H1 (cell line): ENCODE measurements around the gene DNAI2. TPM values are rescaled to one million over a fixed set of nuclear protein-coding genes. Genes with fewer than 3 reads are reported as not detected.

ENCODE experiments used
- CTCF ChIA-PET: fragments of 300-600 bp; sonication (Branson Sonifier 250); formaldehyde crosslinking; loops from one replicate; lab custom pipeline; 2021; ENCODE audit not compliant: partially characterized antibody; lab: Charles Lee
- POLR2A ChIA-PET: fragments of 300-600 bp; sonication (Branson Sonifier 250); formaldehyde crosslinking; loops from one replicate; lab custom pipeline; 2021; ENCODE audit warnings: inconsistent platforms; ENCODE audit not compliant: partially characterized antibody; lab: Charles Lee
- DNase-seq, 2 experiments: peaks; one replicate each; pipeline versions ENCODE4 v3.0.0 to v3.0.0-alpha.2; 2010 to 2022; ENCODE audit warnings: low spot score in 2 of 2, low read depth in 1 of 2, mixed read lengths in 1 of 2
- FAIRE-seq: peaks from 2 replicates; lab custom pipeline; 2011; peaks lifted over from hg19 to GRCh38; lab: Jason Lieb, UNC
- H2AFZ ChIP-seq: 2 replicates; pipeline ENCODE4 v1.8.1; 2012; ENCODE audit warnings: low read length, inconsistent platforms
- H2AK5ac ChIP-seq: 2 replicates; pipeline ENCODE4 v1.6.1; 2013; ENCODE audit warnings: low read depth, low read length
- H2BK120ac ChIP-seq: replicated peaks from 2 replicates; pipeline ENCODE3; 2013; ENCODE audit warnings: low read depth, low read length, inconsistent platforms
- H2BK12ac ChIP-seq: 2 replicates; pipeline ENCODE4 v1.6.1; 2013; ENCODE audit warnings: low read depth, low read length
- H2BK15ac ChIP-seq: 2 replicates; pipeline ENCODE4 v1.6.1; 2013; ENCODE audit warnings: low read length
- H2BK20ac ChIP-seq: 2 replicates; pipeline ENCODE4 v1.6.1; 2013; ENCODE audit warnings: low read length
- H2BK5ac ChIP-seq: 2 replicates; pipeline ENCODE4 v1.6.1; 2013; ENCODE audit warnings: low read depth, low read length
- H3K14ac ChIP-seq: 2 replicates; pipeline ENCODE4 v1.6.1; 2013; ENCODE audit warnings: inconsistent platforms; ENCODE audit not compliant: insufficient read length
- H3K18ac ChIP-seq: 2 replicates; pipeline ENCODE4 v1.6.1; 2013; ENCODE audit warnings: low read length; ENCODE audit errors: extremely low read depth
- H3K23ac ChIP-seq: 2 replicates; pipeline ENCODE4 v1.6.1; 2013; ENCODE audit warnings: inconsistent platforms; ENCODE audit not compliant: insufficient read length
- H3K23me2 ChIP-seq: 2 replicates; pipeline ENCODE4 v1.6.1; 2013; ENCODE audit warnings: low read depth, low read length
- H3K27ac ChIP-seq: 2 replicates; pipeline ENCODE4 v1.6.1; 2011; ENCODE audit warnings: low read depth, low read length, inconsistent platforms
- H3K27me3 ChIP-seq, 4 experiments: replicated peaks in 1 of 4; 1 replicate in 1 of 4; 2 replicates in 3 of 4; pipeline versions ENCODE4 v1.6.1 to v1.8.1; 2011 to 2013; ENCODE audit warnings: low read length in 3 of 4, mild to moderate bottlenecking in 3 of 4, inconsistent platforms in 2 of 4, mixed read lengths in 2 of 4, moderate library complexity in 1 of 4; ENCODE audit not compliant: control insufficient read depth in 3 of 4, insufficient read depth in 3 of 4; ENCODE audit errors: extremely low read depth in 1 of 4
- H3K36me3 ChIP-seq, 4 experiments: 2 replicates each; pipeline versions ENCODE4 v1.6.1 to v1.8.1; 2011 to 2013; ENCODE audit warnings: mild to moderate bottlenecking in 4 of 4, low read length in 3 of 4, moderate library complexity in 2 of 4, control low read depth in 1 of 4, inconsistent platforms in 1 of 4; ENCODE audit not compliant: insufficient read depth in 4 of 4, control insufficient read depth in 2 of 4
- H3K4ac ChIP-seq: replicated peaks from 2 replicates; pipeline ENCODE3; 2013; ENCODE audit warnings: low read length, low read depth, mixed read lengths, inconsistent platforms; ENCODE audit not compliant: insufficient read length
- H3K4me1 ChIP-seq, 4 experiments: replicated peaks in 1 of 4; 1 replicate in 1 of 4; 2 replicates in 3 of 4; pipeline versions ENCODE4 v1.6.1 to v1.8.1; 2011 to 2013; ENCODE audit warnings: low read length in 3 of 4, inconsistent platforms in 2 of 4, mixed read lengths in 1 of 4; ENCODE audit not compliant: insufficient read depth in 4 of 4, control insufficient read depth in 3 of 4
- H3K4me2 ChIP-seq, 2 experiments: 2 replicates each; pipeline versions ENCODE4 v1.6.1 to v1.8.1; 2011 to 2013; ENCODE audit warnings: low read depth in 2 of 2, low read length in 2 of 2, control low read depth in 1 of 2, inconsistent platforms in 1 of 2, mild to moderate bottlenecking in 1 of 2; ENCODE audit not compliant: insufficient read depth in 1 of 2
- H3K4me3 ChIP-seq, 4 experiments: fragments of 200-600, 300-600 bp in 1 of 4; sonication (generic), shearing (Covaris generic), sonication (Bioruptor Twin) in 1 of 4; 2 replicates each; pipeline versions ENCODE4 v1.5.1 to v1.8.1; 2011 to 2016; ENCODE audit warnings: low read length in 4 of 4, low read depth in 3 of 4, control low read depth in 2 of 4, inconsistent platforms in 2 of 4, mild to moderate bottlenecking in 2 of 4, mixed read lengths in 1 of 4, moderate library complexity in 1 of 4; ENCODE audit not compliant: insufficient read depth in 2 of 4; ENCODE audit errors: extremely low read depth in 1 of 4
- H3K56ac ChIP-seq: replicated peaks from 2 replicates; pipeline ENCODE3; 2013; ENCODE audit warnings: low read depth, mild to moderate bottlenecking, mixed read lengths, low read length, inconsistent platforms; ENCODE audit not compliant: insufficient read length
- H3K79me1 ChIP-seq: 2 replicates; pipeline ENCODE4 v1.6.1; 2013; ENCODE audit warnings: low read depth, low read length, control low read depth
- H3K79me2 ChIP-seq, 2 experiments: 2 replicates each; pipeline versions ENCODE4 v1.6.1 to v1.8.1; 2012 to 2013; ENCODE audit warnings: low read length in 2 of 2, mild to moderate bottlenecking in 2 of 2, inconsistent platforms in 1 of 2; ENCODE audit not compliant: insufficient read depth in 2 of 2, control insufficient read depth in 1 of 2
- H3K9ac ChIP-seq, 4 experiments: replicated peaks in 1 of 4; 1 replicate in 1 of 4; 2 replicates in 3 of 4; pipeline versions ENCODE4 v1.6.1 to v1.8.1; 2011 to 2013; ENCODE audit warnings: low read depth in 3 of 4, low read length in 3 of 4, control low read depth in 2 of 4, mild to moderate bottlenecking in 2 of 4, moderate library complexity in 2 of 4, inconsistent platforms in 1 of 4; ENCODE audit errors: extremely low read depth in 1 of 4
- H3K9me3 ChIP-seq, 2 experiments: 2 replicates each; pipeline versions ENCODE4 v1.6.1 to v1.8.1; 2012 to 2013; ENCODE audit warnings: mild to moderate bottlenecking in 2 of 2, moderate library complexity in 2 of 2, control low read depth in 1 of 2, inconsistent platforms in 1 of 2, low read depth in 1 of 2, low read length in 1 of 2, mixed read lengths in 1 of 2; ENCODE audit not compliant: insufficient read depth in 2 of 2
- H4K20me1 ChIP-seq, 2 experiments: replicated peaks in 1 of 2; 2 replicates each; pipeline versions ENCODE3 to v1.8.1; 2011 to 2013; ENCODE audit warnings: inconsistent platforms in 2 of 2, low read length in 2 of 2, mild to moderate bottlenecking in 1 of 2; ENCODE audit not compliant: insufficient read depth in 2 of 2, control insufficient read depth in 1 of 2
- H4K5ac ChIP-seq: 2 replicates; pipeline ENCODE4 v1.6.1; 2013; ENCODE audit warnings: low read length, low read depth, mixed read lengths, inconsistent platforms; ENCODE audit not compliant: insufficient read length
- H4K8ac ChIP-seq: 2 replicates; pipeline ENCODE4 v1.8.0; 2013; ENCODE audit warnings: mild to moderate bottlenecking, moderate library complexity, low read length, inconsistent platforms; ENCODE audit not compliant: insufficient read depth; ENCODE audit errors: extremely low read depth
- H4K91ac ChIP-seq: replicated peaks from 2 replicates; pipeline ENCODE3; 2013; ENCODE audit warnings: low read length, mixed read lengths, inconsistent platforms; ENCODE audit not compliant: insufficient read length
- KDM1A ChIP-seq: fragments of 200-600, 300-600 bp; sonication (generic); IDR thresholded peaks from 2 replicates; pipeline ENCODE4 v1.7.1; 2016; ENCODE audit warnings: mild to moderate bottlenecking, low read length, borderline replicate concordance
- POLR2A ChIP-seq, 2 experiments: IDR thresholded peaks; 1 replicate in 1 of 2; 2 replicates in 1 of 2; pipeline ENCODE4 v1.6.1; 2011; ENCODE audit warnings: low read depth in 2 of 2, low read length in 2 of 2, mild to moderate bottlenecking in 2 of 2; ENCODE audit errors: control extremely low read depth in 1 of 2
- RAD21 ChIP-seq, 2 experiments: IDR thresholded peaks in 1 of 2; conservative IDR thresholded peaks in 1 of 2; 2 replicates each; pipeline ENCODE4 v1.6.1; 2011; ENCODE audit warnings: low read depth in 2 of 2, low read length in 2 of 2, improper control_type of control experiment in 1 of 2, inconsistent platforms in 1 of 2, mild to moderate bottlenecking in 1 of 2, moderate library complexity in 1 of 2
- WGBS, 2 experiments: shearing (Covaris generic) in 1 of 2; methylation state at CpG; one replicate each; pipeline versions ENCODE4 v1.1.6 to v1.1.7; 2013 to 2015; ENCODE audit warnings: low lambda C conversion rate in 2 of 2, mixed read lengths in 2 of 2, inconsistent platforms in 1 of 2, low coverage in 1 of 2, missing lambda C conversion rate in 1 of 2; ENCODE audit not compliant: insufficient replicate concordance in 2 of 2, insufficient coverage in 1 of 2, insufficient read length in 1 of 2; ENCODE audit errors: extremely low coverage in 1 of 2, missing lambda C conversion rate in 1 of 2; 5-methylcytosine and 5-hydroxymethylcytosine counted together
- polyA plus RNA-seq, 7 experiments: library from polyadenylated mRNA; depleted of rRNA in 3 of 7; stranded (reverse) in 5 of 7; unstranded in 2 of 7; fragments of >200 nt in 5 of 7; fragments of 200-250 nt in 2 of 7; gene quantifications; 1 replicate in 5 of 7; 2 replicates in 1 of 7; 4 replicates in 1 of 7; pipeline versions ENCODE4 v1.2.1 to v1.2.3, GENCODE V29; 2011 to 2013; ENCODE audit warnings: missing spikeins in 2 of 7, mixed read lengths in 2 of 7
- total RNA-seq: library from RNA; stranded (reverse); fragmentation: NEBNext Ultra II Directional; extraction: Animal tissue kit (Norgen Biotek cat#: 25700); gene quantifications from 2 replicates; pipeline ENCODE4 v1.2.1, GENCODE V29; 2021
- TF ChIP-seq, protein P1 (sequence below), 3 experiments: IDR thresholded peaks; 1 replicate in 2 of 3; 2 replicates in 1 of 3; pipeline versions ENCODE4 v1.5.1 to v1.6.1; 2011; ENCODE audit warnings: low read length in 3 of 3, mild to moderate bottlenecking in 3 of 3, inconsistent platforms in 2 of 3, low read depth in 1 of 3, moderate library complexity in 1 of 3; ENCODE audit not compliant: insufficient read depth in 1 of 3; ENCODE audit errors: control extremely low read depth in 1 of 3

The DNAI2 gene
- total and polyA plus RNA-seq, 2 of the 8 experiments (the other 6 are each of a cell fraction or from before 2014, with no cell fraction given): 0.08 to 0.15 TPM

- H3K4me1 ChIP-seq: peaks cover 0 to 21% (median 13%) of the 10 kb centered on the region in 4 experiments; a peak in 6 of 7 replicates
- POLR2A ChIA-PET: interaction anchor here (0.9 to 3.5 kb wide), 9 partner anchors 8 to 56 kb away, joined by 3 to 12 read pairs (median 7); partner anchors contain the start of gene RPL38
- peak overlapping the region in 2 of 4 experiments; percentile 2 to 25; a peak in 1 of 8 replicates for H3K4me3 ChIP-seq
- peak overlapping the region; percentile 83; the same call in 1 of the 2 replicates for H2BK12ac ChIP-seq
- WGBS, 2 experiments: 57% methylated on average over 21 of the region's 21 CpGs; no CpG with 5 or more reads in 1 of the 2 experiments
- peak overlapping the region; percentile 59; the same call in 1 of the 2 replicates for H2AFZ ChIP-seq
- H3K27ac ChIP-seq: no peak overlapping the region
- H2AK5ac ChIP-seq: no peak overlapping the region
- H3K9me3 ChIP-seq: no peaks in the 10 kb centered on the region
- H3K18ac ChIP-seq: peak overlapping the region; percentile 76
- CTCF ChIA-PET: interaction anchor here (0.8 to 4.1 kb wide), 17 partner anchors 8 to 273 kb away, joined by 3 to 16 read pairs (median 3); no protein-coding TSS in a partner anchor
- no peak overlapping the region for H3K56ac ChIP-seq
- DNase-seq (peak in 1 of 2 experiments; percentile 56), FAIRE-seq (no peak)
- no peak overlapping the region for H4K91ac ChIP-seq
- H3K79me1 ChIP-seq: no peaks in the 10 kb centered on the region
- no peaks in the 10 kb centered on the region for H3K36me3 ChIP-seq
- peak overlapping the region; percentile 86 for H2BK20ac ChIP-seq
- no peaks in the 10 kb centered on the region for H3K79me2 ChIP-seq
- no peak overlapping the region for H3K14ac ChIP-seq
- no peak overlapping the region for H2BK120ac ChIP-seq
- no peaks in the 10 kb centered on the region for H3K27me3 ChIP-seq
- no peaks in the 10 kb centered on the region for H4K20me1 ChIP-seq
- H4K8ac ChIP-seq: 0 out of 2 replicates have a peak overlapping the region, but pooled peaks have one; percentile 82
- TF ChIP-seq KDM1A (no peak), RAD21 (IDR thresholded peaks at IDR 0.05 in 1 of 2, conservative IDR thresholded peaks at IDR 0.05 in 1 of 2; ENCODE audit: low read depth in 2 of 2, low read length in 2 of 2) (peak in 1 of 2 experiments; percentile 34; a peak in 1 of 4 replicates), POLR2A (IDR thresholded peaks at IDR 0.05; ENCODE audit: control extremely low read depth in 1 of 2, low read depth in 2 of 2, low read length in 2 of 2) (no peak)
- TF ChIP-seq, protein P1, sequence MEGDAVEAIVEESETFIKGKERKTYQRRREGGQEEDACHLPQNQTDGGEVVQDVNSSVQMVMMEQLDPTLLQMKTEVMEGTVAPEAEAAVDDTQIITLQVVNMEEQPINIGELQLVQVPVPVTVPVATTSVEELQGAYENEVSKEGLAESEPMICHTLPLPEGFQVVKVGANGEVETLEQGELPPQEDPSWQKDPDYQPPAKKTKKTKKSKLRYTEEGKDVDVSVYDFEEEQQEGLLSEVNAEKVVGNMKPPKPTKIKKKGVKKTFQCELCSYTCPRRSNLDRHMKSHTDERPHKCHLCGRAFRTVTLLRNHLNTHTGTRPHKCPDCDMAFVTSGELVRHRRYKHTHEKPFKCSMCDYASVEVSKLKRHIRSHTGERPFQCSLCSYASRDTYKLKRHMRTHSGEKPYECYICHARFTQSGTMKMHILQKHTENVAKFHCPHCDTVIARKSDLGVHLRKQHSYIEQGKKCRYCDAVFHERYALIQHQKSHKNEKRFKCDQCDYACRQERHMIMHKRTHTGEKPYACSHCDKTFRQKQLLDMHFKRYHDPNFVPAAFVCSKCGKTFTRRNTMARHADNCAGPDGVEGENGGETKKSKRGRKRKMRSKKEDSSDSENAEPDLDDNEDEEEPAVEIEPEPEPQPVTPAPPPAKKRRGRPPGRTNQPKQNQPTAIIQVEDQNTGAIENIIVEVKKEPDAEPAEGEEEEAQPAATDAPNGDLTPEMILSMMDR (IDR thresholded peaks at IDR 0.05; ENCODE audit: control extremely low read depth in 1 of 3, insufficient read depth in 1 of 3, low read depth in 1 of 3, low read length in 3 of 3): peak in 2 of 3 experiments; percentile 28 to 34; a peak in 3 of 4 replicates
- H3K23ac ChIP-seq: no peak overlapping the region
- peak overlapping the region; percentile 38 to 55 for H3K4me2 ChIP-seq
- no peak overlapping the region for H3K4ac ChIP-seq
- 0 out of 2 replicates have a peak overlapping the region, but pooled peaks have one; percentile 29 for H2BK15ac ChIP-seq
- H4K5ac ChIP-seq: no peak overlapping the region
- H3K23me2 ChIP-seq: no peaks in the 10 kb centered on the region; the same call in 1 of the 2 replicates
- H3K9ac ChIP-seq: no peak overlapping the region
- H2BK5ac ChIP-seq: peak overlapping the region; percentile 94
Measured at GRCh38 chr17:74259667-74260524, 14.1 kb upstream of the DNAI2 start.
